SK-N-SH (cell line): Measurements from ENCODE around the gene LCA5. TPM values are rescaled to one million over a fixed set of nuclear protein-coding genes. Genes with fewer than 3 reads are reported as not detected.
A peak's percentile ranks its signal among the peaks of the same experiment; 100 is the strongest.

Experiments used
- CTCF ChIA-PET: fragments of 300-600, 350-600 bp; formaldehyde crosslinking; extraction: SDS; loops from one replicate; lab custom pipeline; 2021; lab: Yijun Ruan, JAX
- POLR2A ChIA-PET: fragments of 350-600 bp; sonication (Branson Sonifier 250); formaldehyde crosslinking; extraction: SDS; loops from one replicate; lab custom pipeline; 2020; ENCODE audit warnings: antibody characterized with exemption, inconsistent platforms; lab: Yijun Ruan, JAX
- DNase-seq: peaks from one replicate; pipeline ENCODE4 v3.0.0; 2012
- H2AFZ ChIP-seq: fragments of 200-600 bp; sonication (generic); 2 replicates; pipeline ENCODE4 v1.8.1; 2016; ENCODE audit warnings: antibody characterized with exemption, mild to moderate bottlenecking, low read depth
- H3F3A ChIP-seq: fragments of 200-600 bp; sonication (generic); replicated peaks from 2 replicates; pipeline ENCODE3; 2016; ENCODE audit warnings: antibody characterized with exemption, mild to moderate bottlenecking; ENCODE audit not compliant: insufficient read depth
- H3K27ac ChIP-seq, 2 experiments: fragments of 200-500 bp in 1 of 2; fragments of 200-600 bp in 1 of 2; sonication (Bioruptor generic) in 1 of 2; sonication (generic), shearing (Covaris generic) in 1 of 2; 2 replicates each; pipeline versions ENCODE4 v1.5.1 to v1.6.1; 2014 to 2016; ENCODE audit warnings: low read depth in 2 of 2, inconsistent platforms in 1 of 2, low read length in 1 of 2, mild to moderate bottlenecking in 1 of 2, mixed read lengths in 1 of 2
- H3K27me3 ChIP-seq: fragments of 200-600 bp; sonication (generic), shearing (Covaris generic); 2 replicates; pipeline ENCODE4 v1.6.1; 2016; ENCODE audit warnings: mixed run types; ENCODE audit not compliant: insufficient read depth
- H3K36me3 ChIP-seq, 2 experiments: fragments of 200-500 bp in 1 of 2; fragments of 200-600 bp in 1 of 2; sonication (Bioruptor generic) in 1 of 2; sonication (generic) in 1 of 2; replicated peaks in 1 of 2; 2 replicates each; pipeline versions ENCODE3 to v1.5.1; 2014 to 2016; ENCODE audit warnings: low read length in 1 of 2, mild to moderate bottlenecking in 1 of 2; ENCODE audit not compliant: insufficient read depth in 2 of 2, control insufficient read depth in 1 of 2
- H3K4me1 ChIP-seq, 2 experiments: fragments of 200-500 bp in 1 of 2; fragments of 200-600 bp in 1 of 2; sonication (Bioruptor generic) in 1 of 2; sonication (generic), shearing (Covaris generic) in 1 of 2; 2 replicates each; pipeline versions ENCODE4 v1.5.1 to v1.6.1; 2014 to 2016; ENCODE audit warnings: low read depth in 1 of 2, low read length in 1 of 2, mixed run types in 1 of 2; ENCODE audit not compliant: insufficient read depth in 2 of 2, control insufficient read depth in 1 of 2
- H3K4me2 ChIP-seq: fragments of 200-600 bp; sonication (generic), shearing (Covaris generic); 2 replicates; pipeline ENCODE4 v1.6.1; 2017; ENCODE audit warnings: mixed run types
- H3K4me3 ChIP-seq, 2 experiments: fragments of 200-500 bp in 1 of 2; fragments of 200-600 bp in 1 of 2; sonication (Bioruptor generic) in 1 of 2; sonication (generic), shearing (Covaris generic) in 1 of 2; 2 replicates each; pipeline versions ENCODE4 v1.5.1 to v1.8.1; 2014 to 2016; ENCODE audit warnings: low read depth in 2 of 2, inconsistent platforms in 1 of 2, low read length in 1 of 2, mild to moderate bottlenecking in 1 of 2, mixed read lengths in 1 of 2, moderate library complexity in 1 of 2
- H3K79me2 ChIP-seq: fragments of 200-600 bp; sonication (generic); 2 replicates; pipeline ENCODE4 v1.8.1; 2017; ENCODE audit warnings: mild to moderate bottlenecking; ENCODE audit not compliant: insufficient read depth
- H3K9ac ChIP-seq: fragments of 200-600 bp; sonication (generic); 2 replicates; pipeline ENCODE4 v1.6.1; 2017; ENCODE audit warnings: mixed run types
- H3K9me2 ChIP-seq: fragments of 200-600 bp; sonication (generic); 2 replicates; pipeline ENCODE4 v1.6.1; 2017; ENCODE audit warnings: mixed run types
- H3K9me3 ChIP-seq: fragments of 200-600 bp; sonication (generic); 2 replicates; pipeline ENCODE4 v1.6.1; 2017; ENCODE audit warnings: mixed run types, mild to moderate bottlenecking, moderate library complexity
- H4K20me1 ChIP-seq: fragments of 200-600 bp; sonication (generic); 2 replicates; pipeline ENCODE4 v1.6.1; 2017; ENCODE audit warnings: mild to moderate bottlenecking, mixed run types; ENCODE audit not compliant: insufficient read depth
- CHD2 ChIP-seq: fragments of 150-350 bp; IDR thresholded peaks from 2 replicates; pipeline ENCODE4 v1.6.1; 2018; ENCODE audit warnings: low read length; ENCODE audit not compliant: partially characterized antibody
- ELF1 ChIP-seq: IDR thresholded peaks from 2 replicates; pipeline ENCODE4 v1.4.0; 2012
- EZH2phosphoT487 ChIP-seq: fragments of 200-600 bp; sonication (generic); IDR thresholded peaks from 2 replicates; pipeline ENCODE4 v1.6.1; 2017; ENCODE audit warnings: low read depth, mixed run types, mild to moderate bottlenecking, antibody characterized with exemption, moderate library complexity, borderline replicate concordance
- FOXJ3 ChIP-seq: sonication (generic); formaldehyde crosslinking; IDR thresholded peaks from 2 replicates; pipeline ENCODE4 v1.5.1; 2020; ENCODE audit warnings: mild to moderate bottlenecking, missing genetic modification reagents
- GABPA ChIP-seq: IDR thresholded peaks from 2 replicates; pipeline ENCODE4 v1.4.0; 2012; ENCODE audit warnings: low read depth, mild to moderate bottlenecking
- GATA2 ChIP-seq: sonication (generic); formaldehyde crosslinking; IDR thresholded peaks from 2 replicates; pipeline ENCODE4 v1.5.0; 2020; ENCODE audit warnings: mild to moderate bottlenecking, missing genetic modification reagents
- NFIC ChIP-seq: IDR thresholded peaks from 2 replicates; pipeline ENCODE4 v1.4.0; 2012; ENCODE audit warnings: borderline replicate concordance
- RAD21 ChIP-seq: IDR thresholded peaks from 2 replicates; pipeline ENCODE4 v1.6.1; 2012; ENCODE audit warnings: mild to moderate bottlenecking, low read length
- SMC3 ChIP-seq: IDR thresholded peaks from 2 replicates; pipeline ENCODE4 v1.6.1; 2012; ENCODE audit warnings: low read depth, low read length, improper control_type of control experiment
- YY1 ChIP-seq: IDR thresholded peaks from 2 replicates; pipeline ENCODE4 v1.4.0; 2012; ENCODE audit warnings: low read depth, mild to moderate bottlenecking
- WGBS: methylation state at CpG from one replicate; pipeline ENCODE4 v1.1.6; 2017; ENCODE audit warnings: low lambda C conversion rate; 5-methylcytosine and 5-hydroxymethylcytosine counted together
- polyA plus RNA-seq, 3 experiments: library from polyadenylated mRNA; depleted of rRNA; stranded (reverse); fragments of >200 nt; gene quantifications; 2 replicates each; pipeline ENCODE4 v1.2.3, GENCODE V29; 2012
- TF ChIP-seq, protein P1 (sequence below): fragments of 200-600 bp; sonication (generic); IDR thresholded peaks from 2 replicates; pipeline ENCODE4 v1.6.1; 2017; ENCODE audit warnings: antibody characterized with exemption, mild to moderate bottlenecking, moderate library complexity

The LCA5 gene
- polyA plus RNA-seq, 1 of the 3 experiments (the other 2 are of a cell fraction) = 0.61 TPM

DNA sequence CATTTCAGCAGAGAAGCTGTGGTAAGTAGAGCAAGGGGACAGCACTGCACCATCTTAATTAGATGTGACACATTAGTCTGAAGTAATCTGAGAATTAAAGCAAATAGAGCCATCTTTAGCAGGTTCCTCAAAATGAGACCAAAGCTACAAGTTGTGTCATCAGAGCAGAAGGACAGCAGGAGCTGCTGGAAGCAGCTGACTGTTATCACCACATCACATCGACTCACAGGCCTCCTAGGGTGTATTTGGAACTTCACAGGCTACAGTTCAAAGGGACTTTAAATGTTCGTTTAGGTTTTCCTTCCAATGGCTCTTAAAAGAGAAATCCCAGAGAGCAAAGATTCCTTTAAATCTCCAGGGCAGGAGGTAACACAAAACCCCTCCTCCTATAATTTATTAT lies 69.5 kb downstream of the LCA5 start:
- H3F3A ChIP-seq = no peaks in the 10 kb centered on the region
- no peaks in the 10 kb centered on the region for H4K20me1 ChIP-seq
- whole genome bisulfite sequencing = 8% methylated on average over 2 of the region's 2 CpGs
- TF ChIP-seq GABPA = no peak
- TF ChIP-seq GATA2 (CRISPR knock-in tag) = 0 out of 2 replicates have a peak, but pooled peaks have one; percentile 30
- H3K9me3 ChIP-seq = no peaks in the 10 kb centered on the region
- POLR2A ChIA-PET = no interaction called here
- H3K9ac ChIP-seq = no peak overlapping the region
- H3K27ac ChIP-seq = no peak overlapping the region; a peak in 1 of 4 replicates
- peaks cover 0 to 14% of the 10 kb centered on the region in 2 experiments for H3K4me1 ChIP-seq
- H3K79me2 ChIP-seq = no peaks in the 10 kb centered on the region
- H2AFZ ChIP-seq = no peak overlapping the region
- H3K9me2 ChIP-seq = no peaks in the 10 kb centered on the region
- peak; percentile 7 for DNase-seq
- H3K27me3 ChIP-seq = no peaks in the 10 kb centered on the region
- H3K4me3 ChIP-seq = no peak overlapping the region
- H3K4me2 ChIP-seq = no peak overlapping the region
- CTCF ChIA-PET = interaction anchor here (0.6 to 2.7 kb wide), 16 partner anchors 12 to 402 kb away, joined by 3 to 10 read pairs (median 4); no protein-coding TSS in a partner anchor
- H3K36me3 ChIP-seq = no peaks in the 10 kb centered on the region

DNA sequence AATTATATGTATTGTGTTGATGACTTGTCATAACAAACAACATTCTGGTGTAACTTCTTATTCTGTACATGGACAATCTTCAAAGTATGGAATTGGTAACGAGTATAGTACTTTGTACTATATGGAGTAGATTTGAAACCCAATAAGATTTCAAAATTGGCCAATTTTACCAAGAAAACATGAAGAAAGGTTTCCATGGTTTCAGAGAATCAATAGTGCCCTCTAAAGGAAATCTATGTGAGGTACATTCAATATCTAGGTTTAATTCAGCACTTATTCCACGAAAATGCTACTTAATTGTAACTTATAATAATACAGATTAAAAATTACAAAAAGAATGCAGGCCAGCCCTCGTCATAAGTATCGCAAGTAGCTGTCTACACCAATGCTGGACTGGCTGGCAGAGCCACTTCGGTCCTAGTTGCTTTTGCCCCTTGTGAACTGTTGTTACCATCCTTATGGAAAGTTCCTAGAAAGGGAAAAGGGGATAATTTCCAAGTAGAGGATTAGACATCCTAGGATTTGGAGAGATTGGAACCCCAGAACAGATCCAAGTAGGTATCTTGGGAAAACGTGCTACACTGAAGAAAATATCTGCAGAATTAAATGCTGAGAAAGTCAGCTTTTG lies 70.9 kb downstream of the LCA5 start:
- Histone ChIP-seq H3K9me3 (no peaks in the 10 kb centered on the region), H3K27me3 (no peaks in the 10 kb centered on the region), H3F3A (no peaks in the 10 kb centered on the region), H3K9ac (no peak overlapping the region), H3K9me2 (no peaks in the 10 kb centered on the region), H3K4me3 (no peak overlapping the region; a peak in 1 of 4 replicates), H3K36me3 (no peaks in the 10 kb centered on the region), H3K27ac (peak overlapping the region in 1 of 2 experiments; percentile 62; a peak in 2 of 4 replicates), H4K20me1 (no peaks in the 10 kb centered on the region), H3K79me2 (no peaks in the 10 kb centered on the region), H3K4me2 (no peak overlapping the region), H2AFZ (no peak overlapping the region), H3K4me1 (peaks cover 0 to 14% of the 10 kb centered on the region in 2 experiments)
- ChIA-PET CTCF (interaction anchor here (0.7 to 3.2 kb wide), 28 partner anchors 9 to 407 kb away, joined by 3 to 10 read pairs (median 4); no protein-coding TSS in a partner anchor), POLR2A (no interaction called here)
- TF ChIP-seq, protein P1, sequence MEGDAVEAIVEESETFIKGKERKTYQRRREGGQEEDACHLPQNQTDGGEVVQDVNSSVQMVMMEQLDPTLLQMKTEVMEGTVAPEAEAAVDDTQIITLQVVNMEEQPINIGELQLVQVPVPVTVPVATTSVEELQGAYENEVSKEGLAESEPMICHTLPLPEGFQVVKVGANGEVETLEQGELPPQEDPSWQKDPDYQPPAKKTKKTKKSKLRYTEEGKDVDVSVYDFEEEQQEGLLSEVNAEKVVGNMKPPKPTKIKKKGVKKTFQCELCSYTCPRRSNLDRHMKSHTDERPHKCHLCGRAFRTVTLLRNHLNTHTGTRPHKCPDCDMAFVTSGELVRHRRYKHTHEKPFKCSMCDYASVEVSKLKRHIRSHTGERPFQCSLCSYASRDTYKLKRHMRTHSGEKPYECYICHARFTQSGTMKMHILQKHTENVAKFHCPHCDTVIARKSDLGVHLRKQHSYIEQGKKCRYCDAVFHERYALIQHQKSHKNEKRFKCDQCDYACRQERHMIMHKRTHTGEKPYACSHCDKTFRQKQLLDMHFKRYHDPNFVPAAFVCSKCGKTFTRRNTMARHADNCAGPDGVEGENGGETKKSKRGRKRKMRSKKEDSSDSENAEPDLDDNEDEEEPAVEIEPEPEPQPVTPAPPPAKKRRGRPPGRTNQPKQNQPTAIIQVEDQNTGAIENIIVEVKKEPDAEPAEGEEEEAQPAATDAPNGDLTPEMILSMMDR = peak; percentile 64
- TF ChIP-seq ELF1 (no peak), GATA2 (CRISPR knock-in tag) (no peak), SMC3 (peak; percentile 47), RAD21 (peak; percentile 86)
- 2% methylated on average over 6 of the region's 6 CpGs for WGBS
- peak; percentile 36 for DNase-seq

DNA sequence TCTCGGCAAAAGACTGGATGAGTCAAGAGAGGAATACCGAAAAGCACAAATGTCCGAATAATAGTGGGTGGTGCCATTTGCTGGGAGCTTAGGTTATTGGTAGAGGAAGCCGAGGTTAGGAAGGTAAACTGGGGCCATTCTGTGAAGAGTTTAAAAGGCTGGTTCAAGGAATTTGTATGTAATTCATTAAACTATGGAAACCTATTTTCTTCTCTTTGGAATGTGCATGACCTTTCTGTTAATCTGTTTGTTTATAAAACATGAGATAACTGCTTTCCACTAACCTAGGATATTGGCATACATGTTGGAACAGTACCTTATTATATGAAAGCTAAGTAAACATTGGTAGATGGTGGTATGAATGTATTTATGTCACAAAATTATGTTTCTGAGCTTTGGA lies 71.8 kb downstream of the LCA5 start:
- no peak overlapping the region for H3K4me3 ChIP-seq
- H3K27me3 ChIP-seq = no peaks in the 10 kb centered on the region
- H3K4me2 ChIP-seq = no peak overlapping the region
- H3K36me3 ChIP-seq = no peaks in the 10 kb centered on the region
- no peak for DNase-seq
- H3K9me3 ChIP-seq = no peaks in the 10 kb centered on the region
- H3K27ac ChIP-seq = no peak overlapping the region
- no peaks in the 10 kb centered on the region for H4K20me1 ChIP-seq
- peaks cover 0 to 14% of the 10 kb centered on the region in 2 experiments for H3K4me1 ChIP-seq
- ChIA-PET CTCF (interaction anchor here (0.9 to 3.2 kb wide), 4 partner anchors 14 to 424 kb away, joined by 3 to 9 read pairs (median 4); no protein-coding TSS in a partner anchor), POLR2A (no interaction called here)
- H3F3A ChIP-seq = no peaks in the 10 kb centered on the region
- TF ChIP-seq YY1 (no peak), NFIC (no peak), EZH2phosphoT487 (no peak), FOXJ3 (no peak), CHD2 (no peak)
- no peaks in the 10 kb centered on the region for H3K79me2 ChIP-seq
- H3K9me2 ChIP-seq = no peaks in the 10 kb centered on the region
- no peak overlapping the region for H2AFZ ChIP-seq
- WGBS = 82% methylated on average over 4 of the region's 4 CpGs
- no peak overlapping the region for H3K9ac ChIP-seq
